WTC11 (cell line): Measurements from ENCODE around the gene PLXNA2. TPM values are rescaled to one million over a fixed set of nuclear protein-coding genes. Genes with fewer than 3 reads are reported as not detected.

ENCODE experiments used
- ATAC-seq: fragments of 200-7000 bp; cut with Tn5 transposase; 2 replicates; pipeline ENCODE4 v1.10.0; 2021; ENCODE audit warnings: mild to moderate bottlenecking, moderate library complexity
- CTCF ChIA-PET: fragments of 300-600 bp; sonication (Branson Sonifier 250); formaldehyde crosslinking; loops from one replicate; lab custom pipeline; 2021; ENCODE audit warnings: antibody characterized with exemption; lab: Charles Lee
- POLR2A ChIA-PET: fragments of 350-600 bp; sonication (Branson Sonifier 250); formaldehyde crosslinking; loops from one replicate; lab custom pipeline; 2021; ENCODE audit warnings: antibody characterized with exemption; lab: Charles Lee
- DNase-seq: peaks from one replicate; pipeline ENCODE4 v3.0.0; 2021; ENCODE audit warnings: low spot score
- H3K27ac Mint-ChIP-seq: 2 replicates; pipeline ENCODE4 v1.8.0; 2021; ENCODE audit warnings: mixed read lengths
- H3K27me3 Mint-ChIP-seq: 2 replicates; pipeline ENCODE4 v1.8.0; 2021; ENCODE audit warnings: low read depth, mild to moderate bottlenecking, moderate library complexity, mixed read lengths
- H3K36me3 Mint-ChIP-seq: 2 replicates; pipeline ENCODE4 v1.8.0; 2021; ENCODE audit warnings: mixed read lengths
- H3K4me1 Mint-ChIP-seq: 2 replicates; pipeline ENCODE4 v1.8.0; 2022; ENCODE audit warnings: mixed read lengths
- H3K4me3 Mint-ChIP-seq: 2 replicates; pipeline ENCODE4 v1.8.0; 2021; ENCODE audit warnings: mild to moderate bottlenecking, moderate library complexity, mixed read lengths
- H3K9me3 Mint-ChIP-seq: 2 replicates; pipeline ENCODE4 v1.8.0; 2021; ENCODE audit warnings: mixed read lengths
- AFF4 ChIP-seq: sonication (generic); formaldehyde crosslinking; IDR thresholded peaks from 2 replicates; pipeline ENCODE4 v1.8.1; 2023; ENCODE audit warnings: mild to moderate bottlenecking, missing genetic modification reagents, borderline replicate concordance
- ARID4B ChIP-seq: sonication (generic); formaldehyde crosslinking; IDR thresholded peaks from 2 replicates; pipeline ENCODE4 v1.8.0; 2023; ENCODE audit warnings: missing genetic modification reagents, mild to moderate bottlenecking, borderline replicate concordance
- ATF3 ChIP-seq: sonication (generic); formaldehyde crosslinking; conservative IDR thresholded peaks from 2 replicates; pipeline ENCODE4 v1.8.1; 2022; ENCODE audit warnings: mild to moderate bottlenecking, missing genetic modification reagents
- FOXJ3 ChIP-seq: sonication (generic); formaldehyde crosslinking; IDR thresholded peaks from 2 replicates; pipeline ENCODE4 v1.9.0; 2021; ENCODE audit warnings: missing genetic modification reagents, mild to moderate bottlenecking, borderline replicate concordance
- IRF2 ChIP-seq: sonication (generic); formaldehyde crosslinking; IDR thresholded peaks from 2 replicates; pipeline ENCODE4 v1.8.0; 2022; ENCODE audit warnings: low read depth, missing genetic modification reagents, borderline replicate concordance
- MLX ChIP-seq: sonication (generic); formaldehyde crosslinking; IDR thresholded peaks from 2 replicates; pipeline ENCODE4 v1.8.1; 2023; ENCODE audit warnings: mild to moderate bottlenecking, missing genetic modification reagents, moderate library complexity
- MYBL2 ChIP-seq: sonication (generic); formaldehyde crosslinking; IDR thresholded peaks from 2 replicates; pipeline ENCODE4 v1.8.1; 2023; ENCODE audit warnings: mild to moderate bottlenecking, moderate library complexity, missing genetic modification reagents
- NR2C2 ChIP-seq: sonication (generic); formaldehyde crosslinking; IDR thresholded peaks from 2 replicates; pipeline ENCODE4 v1.8.0; 2022; ENCODE audit warnings: mild to moderate bottlenecking, missing genetic modification reagents
- PRDM15 ChIP-seq: sonication (generic); formaldehyde crosslinking; IDR thresholded peaks from 2 replicates; pipeline ENCODE4 v1.8.0; 2022; ENCODE audit warnings: missing genetic modification reagents
- TCF7 ChIP-seq: sonication (generic); formaldehyde crosslinking; IDR thresholded peaks from 2 replicates; pipeline ENCODE4 v1.8.0; 2022; ENCODE audit warnings: mild to moderate bottlenecking, low read depth, missing genetic modification reagents, moderate library complexity
- TEAD1 ChIP-seq: sonication (generic); formaldehyde crosslinking; IDR thresholded peaks from 2 replicates; pipeline ENCODE4 v1.8.0; 2022; ENCODE audit warnings: mild to moderate bottlenecking, missing genetic modification reagents
- USF2 ChIP-seq: sonication (generic); formaldehyde crosslinking; IDR thresholded peaks from 2 replicates; pipeline ENCODE4 v1.8.1; 2023; ENCODE audit warnings: mild to moderate bottlenecking, missing genetic modification reagents, moderate library complexity
- ZBTB43 ChIP-seq: sonication (generic); formaldehyde crosslinking; IDR thresholded peaks from 2 replicates; pipeline ENCODE4 v1.8.1; 2023; ENCODE audit warnings: mild to moderate bottlenecking, missing genetic modification reagents
- ZNF416 ChIP-seq: fragments of 250-450 bp; sonication (Bioruptor Pico); IDR thresholded peaks from 2 replicates; pipeline ENCODE4 v1.9.0; 2021; ENCODE audit warnings: mild to moderate bottlenecking, inconsistent platforms
- ZNF425 ChIP-seq: fragments of 250-450 bp; sonication (Bioruptor Pico); conservative IDR thresholded peaks from 2 replicates; pipeline ENCODE4 v1.9.0; 2021; ENCODE audit warnings: mild to moderate bottlenecking
- total RNA-seq: library from RNA; stranded (reverse); gene quantifications from 3 replicates; pipeline ENCODE4 v1.2.3, GENCODE V29; 2021

PLXNA2 gene
- total RNA-seq, 1 experiment from 2014 or later: 4.2 TPM

- Mint-ChIP-seq H3K27me3 (no peaks in the 10 kb centered on the region), H3K27ac (no peak overlapping the region), H3K4me1 (peaks cover 8% of the 10 kb centered on the region), H3K4me3 (no peak overlapping the region), H3K36me3 (no peaks in the 10 kb centered on the region), H3K9me3 (no peaks in the 10 kb centered on the region)
- DNase-seq (no peak), ATAC-seq (no peak)
- CTCF ChIA-PET: interaction anchor here (0.7 to 2.6 kb wide), 8 partner anchors 9 to 98 kb away, joined by 3 to 31 read pairs (median 4); no protein-coding TSS in a partner anchor
- no peak for TF ChIP-seq MYBL2
- no peak for TF ChIP-seq IRF2 (CRISPR knock-in tag)
- TF ChIP-seq FOXJ3 (CRISPR knock-in tag): no peak
- TF ChIP-seq MLX: no peak
- no peak for TF ChIP-seq USF2 (CRISPR knock-in tag)
- TF ChIP-seq TEAD1: no peak
- POLR2A ChIA-PET: no interaction called here
Measured at GRCh38 chr1:208093046-208093445, 151.1 kb downstream of the PLXNA2 start.

- Mint-ChIP-seq H3K9me3 (no peaks in the 10 kb centered on the region), H3K4me3 (no peak overlapping the region), H3K27me3 (no peaks in the 10 kb centered on the region), H3K27ac (no peak overlapping the region), H3K4me1 (peaks cover 11% of the 10 kb centered on the region), H3K36me3 (no peaks in the 10 kb centered on the region)
- no peak for ATAC-seq
- DNase-seq: no peak
- CTCF ChIA-PET: interaction anchor here (0.8 to 2.7 kb wide), 8 partner anchors 9 to 206 kb away, joined by 3 to 13 read pairs (median 4); no protein-coding TSS in a partner anchor
- POLR2A ChIA-PET: no interaction called here
- no peak for TF ChIP-seq TCF7 (CRISPR knock-in tag)
- no peak for TF ChIP-seq ZNF425
- no peak for TF ChIP-seq AFF4 (CRISPR knock-in tag)
- no peak for TF ChIP-seq ZBTB43
- TF ChIP-seq NR2C2 (CRISPR knock-in tag): no peak
- no peak for TF ChIP-seq PRDM15
- no peak for TF ChIP-seq ATF3 (CRISPR knock-in tag)
- no peak for TF ChIP-seq ARID4B (CRISPR knock-in tag)
- TF ChIP-seq ZNF416 (CRISPR knock-in tag): no peak
Measured at GRCh38 chr1:208090388-208091301, 153.5 kb downstream of the PLXNA2 start.
